ELR (cell line): Measurements from ENCODE around the gene EPO.
"Not testable (repeated sequence)": the region's sequence is repeated elsewhere in the genome, so short reads cannot be mapped to it uniquely, and the experiment has no call there.

Experiments used
- DNase-seq: peaks from one replicate; pipeline ENCODE4 v3.0.0-alpha.2; 2015; ENCODE audit warnings: low read depth

EPO gene

GRCh38 chr7:100739934-100740333 is 19.7 kb downstream of the EPO start:
- DNase-seq: no peak

GRCh38 chr7:100744605-100745004 is 24.3 kb downstream of the EPO start:
- no peak for DNase-seq

GRCh38 chr7:100745184-100745583 is 24.9 kb downstream of the EPO start:
- DNase-seq: peak; percentile 3

- no peak for DNase-seq
These were observed 32.7 kb downstream of the EPO start for GRCh38 chr7:100752994-100753393.

GRCh38 chr7:100753750-100754149 is 33.5 kb downstream of the EPO start:
- DNase-seq: no peak

- DNase-seq: no peak
These were observed 39.3 kb downstream of the EPO start for GRCh38 chr7:100759357-100760171.

GRCh38 chr7:100762841-100763240 is 42.6 kb downstream of the EPO start:
- not testable (repeated sequence) for DNase-seq

- no peak for DNase-seq
These were observed 43.4 kb downstream of the EPO start for GRCh38 chr7:100763556-100764140.

GRCh38 chr7:100764841-100765240 is 44.6 kb downstream of the EPO start:
- no peak for DNase-seq

- DNase-seq: no peak
These were observed 45.0 kb downstream of the EPO start for GRCh38 chr7:100765250-100765649.

- DNase-seq: no peak
These were observed 48.5 kb downstream of the EPO start for GRCh38 chr7:100768784-100769183.
